ENCODE measurements around the gene CFAP57.

CFAP57 gene

DNA sequence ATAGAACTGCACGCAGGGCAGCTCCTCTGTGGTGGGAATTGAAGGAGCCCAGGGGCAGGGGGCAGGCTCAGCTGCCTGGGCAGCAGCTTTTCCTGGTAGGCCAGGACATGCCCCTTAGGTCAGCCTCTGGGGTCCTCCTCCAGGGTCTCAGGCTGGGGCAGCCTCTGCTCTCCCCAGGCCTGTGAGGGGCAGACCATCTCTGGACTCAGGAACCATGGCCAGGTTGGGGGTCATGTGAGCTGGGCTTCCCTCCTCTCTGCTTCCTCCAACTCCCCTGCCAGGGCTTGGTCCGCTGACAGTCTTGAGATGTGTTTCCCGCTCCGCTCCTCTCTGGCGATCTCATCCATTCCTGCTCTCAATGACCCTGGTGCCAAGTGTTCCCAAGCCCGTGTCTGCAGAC, 107.5 kb downstream of the CFAP57 start:
- DNase-seq: no peak

DNA sequence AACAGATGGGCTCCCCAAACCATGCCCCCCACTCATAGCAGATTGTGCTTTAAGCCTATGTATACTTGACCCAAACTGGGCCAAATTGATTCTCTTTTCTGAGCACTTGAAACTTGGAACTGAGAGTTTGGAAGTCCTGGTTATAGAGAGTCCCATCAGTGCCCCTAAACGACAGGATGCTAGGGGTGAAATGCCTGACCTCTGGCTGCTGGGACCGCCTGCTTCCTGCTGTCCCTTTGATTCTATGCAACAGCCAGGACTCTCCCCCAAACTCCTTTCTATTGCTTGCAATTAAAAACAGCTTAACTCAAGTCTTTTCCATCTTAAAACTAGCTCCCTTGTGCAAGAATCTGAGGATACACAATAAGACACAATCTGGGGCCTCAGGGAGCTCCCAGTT, 108.6 kb downstream of the CFAP57 start:
- no peak for DNase-seq

DNA sequence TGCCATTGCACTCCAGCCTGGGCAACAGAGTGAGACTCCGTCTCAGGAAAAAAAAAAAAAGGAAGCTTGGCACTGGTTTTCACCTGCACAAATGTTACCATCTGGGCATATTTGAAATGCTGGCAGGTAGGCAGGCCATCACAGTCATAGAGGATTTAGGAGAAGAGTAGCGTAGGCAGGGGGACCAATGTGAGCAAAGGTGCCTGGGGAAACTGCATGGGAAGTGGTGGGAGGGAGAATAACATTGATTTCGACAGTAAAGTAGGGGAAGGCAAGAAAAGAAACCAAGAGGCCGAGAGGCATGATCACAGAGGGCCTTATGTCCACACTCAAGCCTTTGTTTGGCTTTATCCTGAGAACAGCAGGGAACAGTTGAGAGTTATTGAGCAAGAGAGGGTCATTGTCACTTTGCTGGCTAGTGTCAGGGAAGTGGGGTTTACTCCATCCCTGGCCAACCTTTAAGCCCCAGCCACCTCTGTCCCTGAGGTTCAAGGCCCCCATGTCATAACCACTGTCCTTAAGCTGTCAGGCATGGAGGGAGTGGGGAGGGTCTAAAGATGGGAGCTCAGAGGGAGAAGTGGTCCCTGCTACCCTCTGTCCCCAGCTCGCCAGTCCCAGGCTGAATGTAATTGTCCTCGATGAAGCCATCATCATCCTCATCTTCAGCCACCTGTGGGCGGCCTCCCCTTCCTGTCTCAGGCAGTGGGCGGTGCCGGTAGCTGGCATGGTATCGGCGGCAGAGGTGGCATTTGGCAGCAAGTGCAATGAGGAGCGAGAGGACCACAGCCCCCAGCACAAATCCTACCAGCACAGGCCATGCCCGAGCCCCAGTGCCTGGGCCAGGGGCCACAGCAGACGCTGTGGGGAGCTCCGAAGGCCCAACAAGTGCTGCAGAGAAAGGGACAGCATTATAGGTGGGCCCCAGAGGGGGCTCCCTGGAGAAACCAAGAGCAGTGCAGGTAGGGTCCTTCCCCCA, 110.4 kb downstream of the CFAP57 start:
- DNase-seq: no peak

DNA sequence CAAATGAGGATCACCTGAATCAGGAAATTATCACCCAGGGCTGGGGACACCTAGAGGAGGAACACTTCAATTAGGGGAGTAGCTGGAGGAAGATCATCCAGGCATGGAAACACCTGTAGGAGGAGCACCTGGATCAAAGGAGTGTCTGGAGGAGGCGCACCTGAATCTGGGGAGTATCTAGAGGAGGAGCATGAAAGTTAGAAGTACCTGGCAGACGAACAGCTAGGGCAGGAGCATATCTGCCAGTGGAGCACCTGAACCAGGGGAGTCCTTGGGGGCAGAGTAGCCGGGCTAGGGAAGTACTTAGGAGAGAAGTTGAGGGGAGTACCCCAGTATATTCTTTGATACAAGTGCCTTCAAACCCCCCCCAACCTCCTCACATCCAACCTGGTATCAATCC, 111.9 kb downstream of the CFAP57 start:
- DNase-seq: no peak

DNA sequence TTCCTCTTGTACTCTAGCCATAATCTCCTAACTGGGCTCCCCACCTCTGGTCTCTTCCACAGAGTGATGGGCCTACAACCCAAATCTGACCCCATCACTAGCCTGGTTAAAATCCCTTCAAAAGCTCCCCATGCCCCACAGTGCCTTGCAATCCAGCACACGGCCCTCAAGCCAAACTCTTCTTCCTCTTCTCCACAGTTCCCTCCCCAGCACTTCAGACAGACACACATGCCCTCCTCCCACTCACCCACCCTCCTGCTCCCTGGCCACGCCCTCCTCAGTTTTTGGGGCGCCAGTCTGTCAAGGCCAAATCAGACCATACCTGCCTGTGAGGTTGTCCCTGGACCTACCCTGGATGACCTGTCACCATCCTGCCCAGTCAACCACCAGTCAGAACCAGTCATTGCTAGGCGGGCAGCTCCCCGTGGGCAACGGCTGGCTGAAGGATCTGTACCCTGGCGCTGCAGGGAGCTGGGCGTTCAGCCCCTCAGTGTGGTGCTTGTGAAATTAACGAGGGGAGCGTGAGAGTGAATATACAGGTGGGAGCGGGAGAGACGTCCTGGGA, 112.5 kb downstream of the CFAP57 start:
- no peak for DNase-seq

DNA sequence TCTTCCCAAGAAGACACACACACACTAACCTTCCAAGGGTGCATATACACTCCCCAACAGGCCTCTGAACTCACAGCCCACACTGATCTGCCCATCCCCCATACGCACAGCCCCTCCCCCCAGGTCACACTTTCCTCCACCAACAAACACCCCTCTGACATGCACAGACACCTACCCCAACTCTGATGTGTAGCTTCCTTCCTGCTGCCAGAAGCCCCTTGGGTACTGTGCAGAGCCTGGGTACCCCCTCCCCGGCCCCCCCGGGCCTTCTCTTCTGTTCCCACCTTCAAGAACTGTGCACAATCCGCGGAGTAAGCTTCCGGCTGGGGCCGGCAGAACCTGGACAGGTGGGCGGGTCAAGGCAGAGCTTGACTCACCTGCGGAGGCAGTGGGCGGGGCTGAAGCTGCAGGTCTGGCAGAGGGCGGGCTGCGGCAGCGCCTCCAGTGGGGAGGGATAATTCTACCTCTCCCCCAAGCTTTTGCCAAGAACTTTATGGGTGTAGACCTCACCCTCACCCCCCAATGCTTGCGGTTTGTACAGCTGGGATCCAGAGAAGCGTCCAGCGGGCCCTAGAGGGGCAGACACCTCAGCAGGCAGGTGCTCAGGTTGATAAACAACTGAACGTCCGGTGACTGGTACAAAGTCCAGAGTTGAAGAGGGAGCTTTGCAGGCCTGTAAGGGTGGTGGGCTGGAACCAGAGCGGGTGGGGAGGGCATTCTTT, 113.3 kb downstream of the CFAP57 start, which contains the start of gene C1orf210:
TSS of gene C1orf210 (minus strand) at position 313 of the 722 bp plus-strand sequence. CDS start 2,311 bp downstream, outside the sequence.
- DNase-seq: peak; percentile 78

DNA sequence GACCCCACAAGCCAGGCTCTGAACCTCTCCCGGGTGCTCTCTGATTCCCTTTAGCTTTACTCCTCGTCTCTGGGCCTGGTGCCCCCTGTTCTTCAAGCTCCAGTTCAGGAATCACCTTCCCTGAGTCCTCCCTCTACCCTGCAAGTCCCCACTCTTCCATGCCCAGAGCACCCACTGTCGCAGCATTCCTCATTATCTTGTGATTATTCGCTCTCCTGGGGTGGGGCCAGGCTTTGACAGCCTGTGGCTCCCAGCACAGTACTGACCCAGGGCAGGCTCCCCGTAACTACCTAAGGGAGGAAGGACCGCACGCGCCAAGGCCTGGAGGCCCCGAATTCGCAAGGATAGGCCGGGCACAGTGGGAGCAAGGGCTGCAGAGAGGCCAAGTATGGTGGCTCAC, 114.0 kb downstream of the CFAP57 start:
- no peak for DNase-seq

DNA sequence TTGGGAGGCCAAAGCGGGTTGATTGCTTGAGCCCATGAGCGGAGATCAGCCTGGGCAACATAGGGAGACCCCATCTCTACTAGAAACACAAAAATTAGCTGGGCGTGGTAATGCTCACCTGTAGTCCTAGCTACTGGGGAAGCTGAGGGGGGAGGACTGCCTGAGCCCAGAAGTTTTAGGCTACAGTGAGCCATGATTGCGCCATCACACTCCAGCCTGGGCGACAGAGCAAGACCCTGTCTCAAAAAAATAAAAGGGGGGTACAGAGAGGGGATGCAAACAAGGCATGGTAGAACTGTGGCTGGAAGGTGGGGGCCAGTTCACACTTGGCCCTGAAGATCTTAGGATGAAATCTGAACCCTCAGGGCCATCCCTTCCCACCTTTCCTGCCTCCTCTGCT, 114.4 kb downstream of the CFAP57 start:
- DNase-seq: no peak

DNA sequence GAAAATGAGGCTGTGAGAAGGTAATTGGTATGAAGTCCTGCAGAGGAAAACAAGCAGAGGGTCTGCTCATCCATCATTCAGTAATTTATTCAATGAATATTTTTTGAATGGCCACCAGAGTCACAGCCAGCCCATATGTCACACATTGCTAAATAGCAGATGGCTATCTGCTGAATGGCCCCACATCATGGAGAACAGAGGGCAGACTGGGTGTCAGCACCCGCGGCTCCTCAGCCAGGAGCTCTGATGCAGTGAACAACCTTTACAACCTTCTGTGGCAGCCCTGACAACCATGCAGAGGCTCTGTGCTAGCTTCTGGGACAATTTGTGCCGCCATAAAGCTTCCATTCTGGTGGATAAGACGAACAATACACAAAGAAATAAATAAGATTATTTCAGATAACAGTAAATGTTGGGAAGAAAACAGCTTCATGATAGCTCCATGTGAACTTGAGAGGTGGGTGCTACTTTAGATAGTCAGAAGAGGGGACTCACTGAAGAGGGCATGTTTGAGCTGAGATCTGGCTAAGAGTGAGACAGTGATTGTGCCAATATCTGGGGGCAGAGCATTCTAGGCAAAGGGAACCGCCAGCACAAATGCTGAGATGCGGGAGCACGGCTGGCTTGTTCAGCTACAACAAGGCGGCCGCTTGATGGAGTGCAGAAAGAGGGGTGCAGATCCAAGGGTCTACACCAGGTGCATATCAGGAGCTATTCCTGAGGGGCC, 116.1 kb downstream of the CFAP57 start:
- DNase-seq: no peak

DNA sequence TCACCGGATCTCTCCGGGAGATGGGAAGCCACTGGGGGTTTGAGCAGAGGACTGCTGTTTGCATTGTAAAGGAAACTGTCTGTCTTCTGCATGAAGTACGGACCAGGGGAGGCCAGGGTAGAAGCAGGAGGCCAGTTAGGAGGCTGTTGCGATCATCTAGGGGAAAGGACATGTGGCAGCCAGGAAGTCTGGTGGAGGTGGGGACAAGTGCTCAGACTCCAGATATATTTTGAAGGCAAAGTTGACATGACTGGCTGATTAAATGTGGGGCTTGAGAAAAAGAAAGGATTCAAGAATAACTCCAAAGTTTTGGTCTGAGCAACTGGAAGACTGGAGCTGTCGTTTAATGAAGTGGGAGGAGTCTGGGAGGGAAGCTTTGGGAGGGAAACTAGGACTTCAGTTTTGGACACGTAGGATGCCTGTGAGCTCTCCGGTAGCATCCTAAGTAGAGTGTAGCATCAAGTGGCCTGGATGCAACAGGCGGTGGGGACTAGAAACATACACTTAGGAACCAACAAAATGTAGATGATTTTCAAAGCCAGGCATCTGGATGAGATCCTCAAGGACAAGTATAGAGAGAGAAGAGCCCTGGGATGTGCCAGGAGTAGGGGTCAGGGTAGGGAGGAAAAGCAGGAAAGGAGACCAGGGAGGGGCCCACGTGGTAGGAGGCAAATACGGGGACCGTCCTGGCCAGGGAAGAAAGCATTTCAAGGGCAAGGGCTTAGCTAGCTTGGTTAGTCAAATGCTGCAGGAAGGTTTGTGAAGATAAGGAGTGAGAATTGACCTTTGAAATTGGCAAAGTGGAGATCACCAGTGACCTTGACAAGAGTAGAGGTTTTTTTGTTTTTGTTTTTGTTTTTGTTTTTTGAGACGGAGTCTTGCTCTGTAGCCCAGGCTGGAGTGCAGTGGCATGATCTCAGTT, 116.9 kb downstream of the CFAP57 start:
- no peak for DNase-seq

DNA sequence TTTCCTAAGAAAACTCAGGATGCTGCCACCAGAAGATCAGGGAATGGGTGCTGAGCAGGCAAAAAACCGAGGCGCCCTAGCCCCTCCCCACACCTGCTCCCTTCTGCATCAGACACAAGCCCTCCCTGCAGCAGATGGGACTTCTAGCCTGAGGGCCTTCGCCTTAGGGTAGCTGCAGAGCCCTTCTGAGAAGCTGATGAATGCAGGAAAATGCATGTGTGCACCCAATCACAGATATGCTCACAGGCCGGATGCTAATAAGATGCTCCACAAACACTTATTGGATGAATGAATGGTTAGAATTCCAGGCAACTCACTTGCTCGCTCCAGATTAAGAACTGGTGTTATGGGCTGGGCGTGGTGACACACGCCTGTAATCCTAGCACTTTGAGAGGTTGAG, 120.1 kb downstream of the CFAP57 start:
- DNase-seq: no peak

DNA sequence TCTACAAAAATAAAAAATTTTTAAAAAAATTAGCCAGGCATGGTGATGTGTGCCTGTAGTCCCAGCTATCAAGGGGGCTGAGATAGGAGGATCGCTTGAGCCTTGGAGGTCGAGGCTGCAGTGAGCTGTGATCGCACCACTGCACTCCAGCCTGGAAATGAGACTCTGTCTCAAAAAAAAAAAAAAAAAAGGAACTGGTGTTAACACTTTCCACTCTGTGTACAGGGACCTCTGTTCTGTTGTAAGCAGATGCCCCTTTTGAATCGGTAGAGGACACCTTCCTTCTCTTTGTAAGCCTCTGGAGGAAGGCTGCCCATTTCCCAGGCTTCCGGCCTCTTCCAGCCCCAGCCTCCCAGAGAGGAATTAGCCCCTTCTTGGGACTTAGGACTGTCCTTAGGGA, 120.5 kb downstream of the CFAP57 start:
- no peak for DNase-seq

DNA sequence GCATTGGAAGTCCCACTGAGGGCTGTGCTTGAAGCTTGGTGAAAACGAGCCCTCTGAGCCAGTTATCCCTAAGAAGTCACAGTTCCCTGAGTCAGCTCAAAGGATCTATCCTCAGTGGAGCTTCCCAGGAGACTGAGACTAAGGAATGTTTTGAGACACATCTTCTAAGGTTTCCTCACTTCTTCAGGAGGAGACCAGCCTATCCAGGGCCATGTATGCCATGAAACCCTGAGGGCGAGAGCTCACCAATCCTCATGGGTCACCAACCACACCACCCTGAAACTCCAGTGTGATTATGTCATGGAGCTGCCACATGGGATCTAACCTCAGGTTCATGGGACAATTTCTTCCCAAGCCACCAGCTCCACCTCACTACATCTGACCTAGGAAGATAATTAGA, 121.0 kb downstream of the CFAP57 start:
- no peak for DNase-seq

DNA sequence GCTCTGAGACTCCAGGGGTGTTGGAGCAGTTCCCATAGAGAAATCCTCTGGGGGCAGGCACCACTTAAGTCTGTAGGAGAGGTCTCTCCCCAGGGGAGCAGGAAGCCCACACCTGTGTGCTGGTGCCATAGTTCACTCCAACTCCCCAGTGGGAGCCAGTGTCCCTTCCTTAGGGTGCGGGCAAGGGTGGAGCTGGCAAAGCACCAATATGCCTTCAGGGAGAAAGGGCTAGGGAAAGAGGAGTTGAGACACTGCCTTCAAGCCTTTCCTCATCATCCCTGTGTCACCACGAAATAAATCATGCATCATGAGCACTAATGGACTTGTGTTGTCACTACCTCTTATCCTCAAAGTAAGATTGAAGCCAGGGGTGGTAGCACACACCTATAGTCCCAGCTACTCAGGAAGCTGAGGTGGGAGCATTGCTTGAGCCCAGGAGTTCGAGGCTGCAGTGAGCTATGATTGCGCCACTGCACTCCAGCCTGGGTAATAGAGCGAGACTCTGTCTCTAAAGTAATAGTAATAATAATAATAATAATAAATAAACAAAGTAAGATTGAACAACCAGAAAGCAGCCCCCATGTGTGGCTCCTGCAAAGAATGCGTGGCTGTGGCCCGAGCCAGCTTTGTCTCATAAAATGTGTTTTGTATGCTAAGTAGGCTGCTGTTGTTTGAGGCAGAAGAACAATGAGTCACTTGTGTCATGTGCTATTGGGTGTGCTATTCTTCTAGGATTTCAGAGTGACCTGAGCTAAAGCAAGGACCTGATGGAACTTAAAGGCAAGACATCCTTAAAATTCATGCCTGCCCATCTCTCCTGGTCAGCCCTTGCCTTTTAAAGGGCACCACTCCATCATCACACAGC, 122.0 kb downstream of the CFAP57 start:
- no peak for DNase-seq

DNA sequence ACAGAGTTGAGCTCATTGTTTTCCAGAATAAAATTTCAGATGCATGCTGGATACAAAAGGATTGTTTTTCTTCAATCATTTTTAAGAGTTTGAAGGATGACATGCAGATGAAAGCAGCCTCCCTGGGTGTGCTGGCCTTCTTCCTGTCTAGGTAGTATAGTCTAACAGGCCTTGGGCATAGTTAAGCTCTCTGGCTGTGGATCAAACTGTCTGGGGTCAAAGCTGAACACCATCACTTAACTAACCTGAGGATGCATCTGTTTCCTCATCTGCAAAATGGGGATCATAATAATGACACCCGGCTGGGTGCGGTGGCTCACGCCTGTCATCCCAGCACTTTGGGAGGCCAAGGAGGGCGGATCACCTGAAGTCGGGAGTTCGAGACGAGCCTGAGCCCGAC, 122.6 kb downstream of the CFAP57 start:
- no peak for DNase-seq

DNA sequence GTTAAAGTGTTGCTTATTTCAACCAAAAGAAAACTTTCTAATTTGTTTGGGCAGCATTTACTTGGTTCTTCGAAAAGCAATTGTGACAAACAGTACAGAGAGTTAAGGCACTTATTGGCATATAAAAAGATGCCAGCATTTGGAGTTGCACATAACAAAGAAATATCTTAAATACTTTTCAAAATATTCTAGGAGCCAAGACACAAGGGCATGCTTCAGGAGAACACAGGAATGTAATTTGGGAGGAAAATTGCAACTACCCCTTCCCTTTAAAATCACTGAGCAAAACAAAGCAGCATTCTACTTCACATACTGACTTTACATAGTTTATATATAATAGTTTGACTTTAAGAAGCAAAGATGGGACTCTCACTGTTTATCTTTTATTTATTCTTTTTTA, 124.1 kb downstream of the CFAP57 start:
- no peak for DNase-seq

DNA sequence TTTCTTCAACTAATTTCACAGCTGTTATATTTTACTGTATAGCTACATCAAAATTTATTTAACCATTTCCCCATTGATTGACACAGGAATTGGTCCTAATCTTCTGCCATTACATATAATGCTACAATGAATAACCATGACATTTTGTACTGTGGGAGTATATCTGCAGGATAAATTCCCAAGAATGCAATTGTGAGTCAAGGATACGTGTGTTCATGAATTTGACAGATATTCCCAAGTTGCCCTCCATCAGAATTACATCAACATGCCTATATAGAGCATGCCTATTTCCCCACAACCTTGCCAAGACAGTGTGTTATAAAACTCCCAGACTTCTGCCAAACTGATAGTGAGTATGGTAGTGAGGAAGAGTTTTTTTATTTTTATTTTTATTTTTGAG, 125.9 kb downstream of the CFAP57 start:
- DNase-seq: no peak

DNA sequence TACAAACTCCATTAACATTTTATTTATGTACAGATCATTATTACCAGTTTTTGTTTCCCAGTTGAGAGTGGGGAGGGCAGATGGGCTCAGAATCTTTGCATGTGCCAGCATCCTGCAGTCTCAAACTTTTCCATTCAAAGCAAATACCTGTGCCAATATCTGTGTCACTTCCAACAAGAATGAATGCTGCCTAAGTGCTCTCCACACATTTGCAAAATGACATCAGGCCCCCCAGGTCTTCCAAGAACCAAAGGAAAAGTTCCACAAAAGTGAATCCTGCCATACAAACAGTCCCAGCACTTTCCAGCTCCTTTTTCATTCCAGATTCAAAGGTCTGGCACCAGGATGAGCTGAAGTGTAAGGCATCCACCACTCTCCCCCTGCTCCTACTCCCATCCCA, 127.0 kb downstream of the CFAP57 start:
- DNase-seq: no peak

DNA sequence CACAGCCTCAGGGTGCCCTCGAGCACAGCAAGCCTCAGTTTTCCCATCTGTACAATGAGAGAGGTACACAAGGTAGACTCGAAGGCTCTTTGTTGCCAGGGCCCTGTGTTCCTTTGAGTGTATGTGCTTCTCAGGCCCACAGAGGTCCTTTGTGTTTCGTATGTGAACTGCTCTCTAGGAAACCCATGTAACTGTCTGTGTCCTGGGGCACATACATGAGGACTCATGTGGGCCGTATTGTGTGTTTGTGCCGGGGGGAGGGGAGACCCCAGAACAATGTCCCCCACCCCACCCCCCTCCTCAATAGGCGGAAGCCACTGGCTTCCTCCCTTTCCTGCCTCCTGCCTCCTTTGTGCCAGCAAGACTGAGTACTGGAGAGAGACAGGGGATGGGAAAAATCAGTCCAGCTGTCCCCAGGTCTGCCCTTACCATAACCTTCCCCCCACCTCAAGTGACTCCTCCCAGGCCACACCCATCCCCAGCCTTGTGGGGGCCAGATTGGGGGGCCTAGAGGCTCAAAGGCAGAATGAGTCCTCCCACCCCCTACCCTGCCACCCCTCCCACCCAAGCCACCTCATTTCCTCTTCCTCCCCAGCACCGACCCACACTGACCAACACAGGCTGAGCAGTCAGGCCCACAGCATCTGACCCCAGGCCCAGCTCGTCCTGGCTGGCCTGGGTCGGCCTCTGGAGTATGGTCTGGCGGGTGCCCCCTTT, 128.4 kb downstream of the CFAP57 start, which contains the start of gene TIE1:
TSS of gene TIE1 (plus strand) at position 605 of the 717 bp plus-strand sequence. CDS start at position 695, 90 bp downstream.
- no peak for DNase-seq

DNA sequence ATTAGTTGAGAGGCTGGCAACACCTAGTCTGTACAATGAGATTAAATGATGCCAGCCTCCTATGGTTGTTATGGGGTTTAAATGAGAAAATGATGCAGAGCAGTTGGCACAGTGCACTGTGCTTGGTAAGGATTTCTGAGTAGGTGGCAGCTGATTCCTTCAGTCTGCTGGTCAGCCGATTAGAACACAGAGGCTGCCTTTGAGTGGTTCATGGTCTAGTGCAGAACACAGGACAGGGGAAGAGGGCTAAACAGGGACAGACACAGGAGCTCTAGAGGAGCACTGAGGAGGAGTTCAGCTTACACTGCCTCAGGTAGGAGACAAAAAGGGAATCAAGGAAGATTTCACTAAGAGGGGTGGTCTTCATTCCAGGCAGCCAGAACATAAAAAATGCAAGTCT, 130.1 kb downstream of the CFAP57 start:
- DNase-seq: no peak
